Neural progenitor cell (in vitro differentiated cells): ENCODE data around the gene NPPC.

Experiments
- EZH2 ChIP-seq: fragments of 200-600 bp; sonication (generic); IDR thresholded peaks from 2 replicates; pipeline ENCODE4 v1.6.1; 2017; ENCODE audit warnings: antibody characterized with exemption, mild to moderate bottlenecking, moderate library complexity
- EZH2phosphoT487 ChIP-seq: fragments of 200-600 bp; sonication (generic); IDR thresholded peaks from 2 replicates; pipeline ENCODE4 v1.6.1; 2017; ENCODE audit warnings: antibody characterized with exemption
- TF ChIP-seq, protein P1 (sequence below): fragments of 200-600 bp; sonication (generic); IDR thresholded peaks from 2 replicates; pipeline ENCODE4 v1.5.1; 2017; ENCODE audit warnings: antibody characterized with exemption, mild to moderate bottlenecking

DNA sequence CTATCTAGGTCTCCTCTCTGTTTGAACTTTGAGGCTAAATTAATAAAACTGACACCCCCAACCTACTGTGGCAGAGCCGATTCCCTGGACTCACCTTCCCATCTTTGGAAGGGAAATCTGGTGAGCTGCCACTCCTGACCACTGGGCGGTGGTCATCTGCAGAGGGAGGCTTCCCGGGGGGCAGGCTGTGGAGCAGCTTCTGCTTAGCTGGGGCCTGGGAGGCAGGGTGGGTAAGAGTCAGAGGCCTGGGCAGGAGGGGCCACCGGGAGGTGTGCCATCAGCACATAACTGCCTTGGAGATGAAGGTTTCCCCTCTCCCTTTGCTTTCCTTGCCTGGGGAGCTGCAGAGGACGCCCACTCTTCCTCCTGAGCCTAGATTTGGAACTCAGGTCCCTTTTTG lies 2.3 kb upstream of the NPPC start:
- TF ChIP-seq, protein P1, sequence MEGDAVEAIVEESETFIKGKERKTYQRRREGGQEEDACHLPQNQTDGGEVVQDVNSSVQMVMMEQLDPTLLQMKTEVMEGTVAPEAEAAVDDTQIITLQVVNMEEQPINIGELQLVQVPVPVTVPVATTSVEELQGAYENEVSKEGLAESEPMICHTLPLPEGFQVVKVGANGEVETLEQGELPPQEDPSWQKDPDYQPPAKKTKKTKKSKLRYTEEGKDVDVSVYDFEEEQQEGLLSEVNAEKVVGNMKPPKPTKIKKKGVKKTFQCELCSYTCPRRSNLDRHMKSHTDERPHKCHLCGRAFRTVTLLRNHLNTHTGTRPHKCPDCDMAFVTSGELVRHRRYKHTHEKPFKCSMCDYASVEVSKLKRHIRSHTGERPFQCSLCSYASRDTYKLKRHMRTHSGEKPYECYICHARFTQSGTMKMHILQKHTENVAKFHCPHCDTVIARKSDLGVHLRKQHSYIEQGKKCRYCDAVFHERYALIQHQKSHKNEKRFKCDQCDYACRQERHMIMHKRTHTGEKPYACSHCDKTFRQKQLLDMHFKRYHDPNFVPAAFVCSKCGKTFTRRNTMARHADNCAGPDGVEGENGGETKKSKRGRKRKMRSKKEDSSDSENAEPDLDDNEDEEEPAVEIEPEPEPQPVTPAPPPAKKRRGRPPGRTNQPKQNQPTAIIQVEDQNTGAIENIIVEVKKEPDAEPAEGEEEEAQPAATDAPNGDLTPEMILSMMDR = peak; percentile 37
- TF ChIP-seq EZH2phosphoT487 (no peak), EZH2 (no peak)
